HepG2 (cell line): ENCODE measurements around the gene EIF1.

Experiments
- ATF7 ChIP-seq, 2 experiments: fragments of 450-650 bp in 1 of 2; sonication (generic) in 1 of 2; formaldehyde crosslinking in 1 of 2; IDR thresholded peaks; 2 replicates each; pipeline versions ENCODE4 v1.4.0 to v1.6.1; 2016 to 2020; ENCODE audit warnings: antibody characterized with exemption in 1 of 2, mild to moderate bottlenecking in 1 of 2, missing genetic modification reagents in 1 of 2
- NR2F1 ChIP-seq, 2 experiments: fragments of 450-650 bp in 1 of 2; formaldehyde crosslinking in 1 of 2; IDR thresholded peaks; 2 replicates each; pipeline versions ENCODE4 v1.5.0 to v1.6.1; 2016 to 2020; ENCODE audit warnings: mild to moderate bottlenecking in 1 of 2, missing compliant biosample characterization in 1 of 2, missing genetic modification reagents in 1 of 2, moderate library complexity in 1 of 2
- POLR2AphosphoS2 ChIP-seq: IDR thresholded peaks from 2 replicates; pipeline ENCODE4 v1.6.1; 2011; ENCODE audit warnings: low read depth, low read length, improper control_type of control experiment
- RAD21 ChIP-seq: fragments of 450-650 bp; formaldehyde crosslinking; IDR thresholded peaks from 2 replicates; pipeline ENCODE4 v1.5.0; 2020; ENCODE audit warnings: mild to moderate bottlenecking
- SMC3 ChIP-seq: IDR thresholded peaks from 2 replicates; pipeline ENCODE4 v1.6.1; 2011; ENCODE audit warnings: low read length, improper control_type of control experiment
- SRY ChIP-seq: sonication (generic); formaldehyde crosslinking; IDR thresholded peaks from 2 replicates; pipeline ENCODE4 v1.8.0; 2022; ENCODE audit warnings: mild to moderate bottlenecking, missing genetic modification reagents
- ZNF761 ChIP-seq: sonication (generic); formaldehyde crosslinking; conservative IDR thresholded peaks from 2 replicates; pipeline ENCODE4 v1.4.0; 2020; ENCODE audit warnings: mild to moderate bottlenecking, missing genetic modification reagents
- TF ChIP-seq, protein P1 (sequence below): sonication (generic); formaldehyde crosslinking; IDR thresholded peaks from 2 replicates; pipeline ENCODE4 v1.5.0; 2020; ENCODE audit warnings: mild to moderate bottlenecking, missing genetic modification reagents, moderate library complexity
- TF ChIP-seq, protein P2 (sequence below): sonication (generic); formaldehyde crosslinking; IDR thresholded peaks from 2 replicates; pipeline ENCODE4 v1.9.0; 2021; ENCODE audit warnings: missing genetic modification reagents, borderline replicate concordance
- TF ChIP-seq, protein P3 (sequence below), 2 experiments: IDR thresholded peaks; 2 replicates each; pipeline ENCODE4 v1.6.1; 2011 to 2012; ENCODE audit warnings: low read length in 2 of 2, borderline replicate concordance in 1 of 2, low read depth in 1 of 2, mild to moderate bottlenecking in 1 of 2, moderate library complexity in 1 of 2
- TF ChIP-seq, protein P4 (sequence below): sonication (generic); formaldehyde crosslinking; IDR thresholded peaks from 2 replicates; pipeline ENCODE4 v1.4.0; 2020; ENCODE audit warnings: missing genetic modification reagents, borderline replicate concordance
- TF ChIP-seq, protein P5 (sequence below): IDR thresholded peaks from 2 replicates; pipeline ENCODE4 v1.6.1; 2016; ENCODE audit warnings: low read depth, borderline replicate concordance

DNA sequence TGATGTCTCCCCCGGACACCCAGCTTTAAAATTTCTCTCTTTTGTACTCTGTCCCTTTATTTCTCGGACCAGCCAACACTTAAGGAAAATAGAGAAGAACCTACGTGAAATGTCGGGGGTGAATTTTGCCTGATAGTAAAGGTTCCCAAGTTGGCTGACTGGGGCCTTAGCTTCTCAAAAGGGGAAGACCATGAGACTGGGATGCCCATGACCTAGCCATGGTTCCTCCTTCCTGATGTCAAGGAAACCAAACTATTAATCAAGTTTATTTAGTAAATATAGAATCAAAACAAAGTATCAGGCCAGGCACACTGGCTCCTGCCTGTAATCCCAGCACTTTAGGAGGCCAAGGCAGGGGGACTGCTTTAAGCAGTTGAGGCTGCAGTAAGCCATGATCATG is 2.4 kb upstream of the EIF1 start:
- TF ChIP-seq ATF7 (IDR thresholded peaks at IDR 0.05): no peak
- no peak for TF ChIP-seq ATF7 (CRISPR knock-in tag; IDR thresholded peaks at IDR 0.05)
- TF ChIP-seq, protein P1, sequence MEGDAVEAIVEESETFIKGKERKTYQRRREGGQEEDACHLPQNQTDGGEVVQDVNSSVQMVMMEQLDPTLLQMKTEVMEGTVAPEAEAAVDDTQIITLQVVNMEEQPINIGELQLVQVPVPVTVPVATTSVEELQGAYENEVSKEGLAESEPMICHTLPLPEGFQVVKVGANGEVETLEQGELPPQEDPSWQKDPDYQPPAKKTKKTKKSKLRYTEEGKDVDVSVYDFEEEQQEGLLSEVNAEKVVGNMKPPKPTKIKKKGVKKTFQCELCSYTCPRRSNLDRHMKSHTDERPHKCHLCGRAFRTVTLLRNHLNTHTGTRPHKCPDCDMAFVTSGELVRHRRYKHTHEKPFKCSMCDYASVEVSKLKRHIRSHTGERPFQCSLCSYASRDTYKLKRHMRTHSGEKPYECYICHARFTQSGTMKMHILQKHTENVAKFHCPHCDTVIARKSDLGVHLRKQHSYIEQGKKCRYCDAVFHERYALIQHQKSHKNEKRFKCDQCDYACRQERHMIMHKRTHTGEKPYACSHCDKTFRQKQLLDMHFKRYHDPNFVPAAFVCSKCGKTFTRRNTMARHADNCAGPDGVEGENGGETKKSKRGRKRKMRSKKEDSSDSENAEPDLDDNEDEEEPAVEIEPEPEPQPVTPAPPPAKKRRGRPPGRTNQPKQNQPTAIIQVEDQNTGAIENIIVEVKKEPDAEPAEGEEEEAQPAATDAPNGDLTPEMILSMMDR (CRISPR knock-in tag): no peak
- TF ChIP-seq, protein P2, sequence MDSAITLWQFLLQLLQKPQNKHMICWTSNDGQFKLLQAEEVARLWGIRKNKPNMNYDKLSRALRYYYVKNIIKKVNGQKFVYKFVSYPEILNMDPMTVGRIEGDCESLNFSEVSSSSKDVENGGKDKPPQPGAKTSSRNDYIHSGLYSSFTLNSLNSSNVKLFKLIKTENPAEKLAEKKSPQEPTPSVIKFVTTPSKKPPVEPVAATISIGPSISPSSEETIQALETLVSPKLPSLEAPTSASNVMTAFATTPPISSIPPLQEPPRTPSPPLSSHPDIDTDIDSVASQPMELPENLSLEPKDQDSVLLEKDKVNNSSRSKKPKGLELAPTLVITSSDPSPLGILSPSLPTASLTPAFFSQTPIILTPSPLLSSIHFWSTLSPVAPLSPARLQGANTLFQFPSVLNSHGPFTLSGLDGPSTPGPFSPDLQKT (CRISPR knock-in tag): no peak
- no peak for TF ChIP-seq NR2F1 (CRISPR knock-in tag; IDR thresholded peaks at IDR 0.05)
- TF ChIP-seq, protein P3, sequence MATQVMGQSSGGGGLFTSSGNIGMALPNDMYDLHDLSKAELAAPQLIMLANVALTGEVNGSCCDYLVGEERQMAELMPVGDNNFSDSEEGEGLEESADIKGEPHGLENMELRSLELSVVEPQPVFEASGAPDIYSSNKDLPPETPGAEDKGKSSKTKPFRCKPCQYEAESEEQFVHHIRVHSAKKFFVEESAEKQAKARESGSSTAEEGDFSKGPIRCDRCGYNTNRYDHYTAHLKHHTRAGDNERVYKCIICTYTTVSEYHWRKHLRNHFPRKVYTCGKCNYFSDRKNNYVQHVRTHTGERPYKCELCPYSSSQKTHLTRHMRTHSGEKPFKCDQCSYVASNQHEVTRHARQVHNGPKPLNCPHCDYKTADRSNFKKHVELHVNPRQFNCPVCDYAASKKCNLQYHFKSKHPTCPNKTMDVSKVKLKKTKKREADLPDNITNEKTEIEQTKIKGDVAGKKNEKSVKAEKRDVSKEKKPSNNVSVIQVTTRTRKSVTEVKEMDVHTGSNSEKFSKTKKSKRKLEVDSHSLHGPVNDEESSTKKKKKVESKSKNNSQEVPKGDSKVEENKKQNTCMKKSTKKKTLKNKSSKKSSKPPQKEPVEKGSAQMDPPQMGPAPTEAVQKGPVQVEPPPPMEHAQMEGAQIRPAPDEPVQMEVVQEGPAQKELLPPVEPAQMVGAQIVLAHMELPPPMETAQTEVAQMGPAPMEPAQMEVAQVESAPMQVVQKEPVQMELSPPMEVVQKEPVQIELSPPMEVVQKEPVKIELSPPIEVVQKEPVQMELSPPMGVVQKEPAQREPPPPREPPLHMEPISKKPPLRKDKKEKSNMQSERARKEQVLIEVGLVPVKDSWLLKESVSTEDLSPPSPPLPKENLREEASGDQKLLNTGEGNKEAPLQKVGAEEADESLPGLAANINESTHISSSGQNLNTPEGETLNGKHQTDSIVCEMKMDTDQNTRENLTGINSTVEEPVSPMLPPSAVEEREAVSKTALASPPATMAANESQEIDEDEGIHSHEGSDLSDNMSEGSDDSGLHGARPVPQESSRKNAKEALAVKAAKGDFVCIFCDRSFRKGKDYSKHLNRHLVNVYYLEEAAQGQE (IDR thresholded peaks at IDR 0.05; ENCODE audit: borderline replicate concordance in 1 of 2, low read depth in 1 of 2, low read length in 2 of 2): no peak
- no peak for TF ChIP-seq RAD21 (CRISPR knock-in tag)
- TF ChIP-seq ZNF761 (CRISPR knock-in tag): no peak
- TF ChIP-seq, protein P4, sequence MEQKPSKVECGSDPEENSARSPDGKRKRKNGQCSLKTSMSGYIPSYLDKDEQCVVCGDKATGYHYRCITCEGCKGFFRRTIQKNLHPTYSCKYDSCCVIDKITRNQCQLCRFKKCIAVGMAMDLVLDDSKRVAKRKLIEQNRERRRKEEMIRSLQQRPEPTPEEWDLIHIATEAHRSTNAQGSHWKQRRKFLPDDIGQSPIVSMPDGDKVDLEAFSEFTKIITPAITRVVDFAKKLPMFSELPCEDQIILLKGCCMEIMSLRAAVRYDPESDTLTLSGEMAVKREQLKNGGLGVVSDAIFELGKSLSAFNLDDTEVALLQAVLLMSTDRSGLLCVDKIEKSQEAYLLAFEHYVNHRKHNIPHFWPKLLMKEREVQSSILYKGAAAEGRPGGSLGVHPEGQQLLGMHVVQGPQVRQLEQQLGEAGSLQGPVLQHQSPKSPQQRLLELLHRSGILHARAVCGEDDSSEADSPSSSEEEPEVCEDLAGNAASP: no peak
- TF ChIP-seq SMC3: no peak
- no peak for TF ChIP-seq POLR2AphosphoS2
- TF ChIP-seq, protein P5, sequence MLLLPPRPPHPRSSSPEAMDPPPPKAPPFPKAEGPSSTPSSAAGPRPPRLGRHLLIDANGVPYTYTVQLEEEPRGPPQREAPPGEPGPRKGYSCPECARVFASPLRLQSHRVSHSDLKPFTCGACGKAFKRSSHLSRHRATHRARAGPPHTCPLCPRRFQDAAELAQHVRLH (CRISPR knock-in tag): no peak
- no peak for TF ChIP-seq SRY (CRISPR knock-in tag)
